Karpas-422 (cell line): ENCODE measurements around the gene TWF2. TPM values are rescaled to one million over a fixed set of nuclear protein-coding genes. Genes with fewer than 3 reads are reported as not detected.

Source experiments
- DNase-seq: peaks from one replicate; pipeline ENCODE4 v3.0.0-alpha.2; 2015
- H2AFZ ChIP-seq: fragments of 200-600 bp; sonication (generic); 2 replicates; pipeline ENCODE4 v1.6.1; 2014; ENCODE audit warnings: antibody characterized with exemption, low read length, mixed read lengths
- H3K27ac ChIP-seq: fragments of 200-600 bp; sonication (generic); 2 replicates; pipeline ENCODE4 v1.5.1; 2014; ENCODE audit warnings: mild to moderate bottlenecking, low read length, moderate library complexity
- H3K27me3 ChIP-seq: fragments of 200-600 bp; sonication (generic); 2 replicates; pipeline ENCODE4 v1.6.1; 2014; ENCODE audit warnings: low read length, mixed read lengths
- H3K36me3 ChIP-seq: fragments of 200-600 bp; sonication (generic); 2 replicates; pipeline ENCODE4 v1.6.1; 2014; ENCODE audit warnings: low read length, mixed read lengths; ENCODE audit not compliant: insufficient read depth
- H3K4me1 ChIP-seq: fragments of 200-600 bp; sonication (generic); 2 replicates; pipeline ENCODE4 v1.6.1; 2014; ENCODE audit warnings: mild to moderate bottlenecking, low read length, mixed read lengths
- H3K4me2 ChIP-seq: fragments of 200-600 bp; sonication (generic); 2 replicates; pipeline ENCODE4 v1.6.1; 2014; ENCODE audit warnings: low read length, low read depth, mild to moderate bottlenecking; ENCODE audit not compliant: poor library complexity, severe bottlenecking
- H3K4me3 ChIP-seq: fragments of 200-600 bp; sonication (generic); 2 replicates; pipeline ENCODE4 v1.5.1; 2014; ENCODE audit warnings: mild to moderate bottlenecking, antibody characterized with exemption, low read length, mixed read lengths
- H3K79me2 ChIP-seq: fragments of 200-600 bp; sonication (generic); 2 replicates; pipeline ENCODE4 v1.6.1; 2014; ENCODE audit warnings: mild to moderate bottlenecking, low read length, mixed read lengths
- H3K9ac ChIP-seq: fragments of 200-600 bp; sonication (generic); 2 replicates; pipeline ENCODE4 v1.6.0; 2014; ENCODE audit warnings: low read length
- H3K9me2 ChIP-seq: fragments of 200-600 bp; sonication (generic), shearing (Covaris generic); replicated peaks from 2 replicates; pipeline ENCODE4 v1.6.0; 2014; ENCODE audit warnings: mild to moderate bottlenecking, low read length, moderate library complexity; ENCODE audit not compliant: insufficient read depth
- H3K9me3 ChIP-seq: fragments of 300-700, 200-600 bp; sonication (generic); 2 replicates; pipeline ENCODE4 v1.6.1; 2014; ENCODE audit warnings: low read length, mixed read lengths
- H4K20me1 ChIP-seq: fragments of 200-600 bp; sonication (generic); 2 replicates; pipeline ENCODE4 v1.6.1; 2014; ENCODE audit warnings: mild to moderate bottlenecking, antibody characterized with exemption, low read length, low read depth; ENCODE audit not compliant: insufficient read depth
- total RNA-seq: library from RNA; depleted of rRNA; stranded (reverse); fragments of >200 nt; shearing (Covaris generic); gene quantifications from 2 replicates; pipeline ENCODE4 v1.2.3, GENCODE V29; 2014; ENCODE audit warnings: low replicate concordance

TWF2 gene
- total RNA-seq, 1 experiment from 2014 or later = 42.0 TPM

GRCh38 chr3:52203701-52204100 lies 35.3 kb downstream of the TWF2 start:
- peaks cover 14% of the 10 kb centered on the region for H3K79me2 ChIP-seq
- H3K9ac ChIP-seq = no peak overlapping the region
- H3K4me3 ChIP-seq = no peak overlapping the region
- 0 out of 2 replicates have a peak, but pooled peaks cover 8% of the 10 kb centered on the region for H4K20me1 ChIP-seq
- H3K27me3 ChIP-seq = no peaks in the 10 kb centered on the region
- no peak overlapping the region for H3K4me2 ChIP-seq
- H3K9me2 ChIP-seq = no peaks in the 10 kb centered on the region
- DNase-seq = no peak
- peaks cover 41% of the 10 kb centered on the region for H3K4me1 ChIP-seq
- H3K27ac ChIP-seq = no peak overlapping the region
- peaks cover 63% of the 10 kb centered on the region for H3K36me3 ChIP-seq
- H2AFZ ChIP-seq = no peak overlapping the region
- H3K9me3 ChIP-seq = no peaks in the 10 kb centered on the region

GRCh38 chr3:52202384-52203077 lies 36.4 kb downstream of the TWF2 start:
- Histone ChIP-seq H3K4me2 (peak overlapping the region; percentile 48), H3K9ac (peak overlapping the region; percentile 54; the same call in 1 of the 2 replicates), H3K9me3 (no peaks in the 10 kb centered on the region), H2AFZ (no peak overlapping the region), H3K27me3 (no peaks in the 10 kb centered on the region), H3K79me2 (peaks cover 21% of the 10 kb centered on the region), H3K4me1 (peaks cover 46% of the 10 kb centered on the region), H4K20me1 (no peaks in the 10 kb centered on the region; the same call in 1 of the 2 replicates), H3K4me3 (peak overlapping the region; percentile 10; the same call in 1 of the 2 replicates), H3K36me3 (peaks cover 52% of the 10 kb centered on the region), H3K27ac (peak overlapping the region; percentile 75), H3K9me2 (no peaks in the 10 kb centered on the region)
- peak; percentile 64 for DNase-seq

- Histone ChIP-seq H3K36me3 (peaks cover 42% of the 10 kb centered on the region; the same call in 1 of the 2 replicates), H2AFZ (no peak overlapping the region), H4K20me1 (no peaks in the 10 kb centered on the region; the same call in 1 of the 2 replicates), H3K9ac (no peak overlapping the region), H3K79me2 (peaks cover 21% of the 10 kb centered on the region), H3K4me3 (no peak overlapping the region), H3K9me3 (no peaks in the 10 kb centered on the region), H3K9me2 (no peaks in the 10 kb centered on the region), H3K4me2 (peak overlapping the region; percentile 48), H3K4me1 (peaks cover 53% of the 10 kb centered on the region), H3K27me3 (no peaks in the 10 kb centered on the region), H3K27ac (peak overlapping the region; percentile 75)
- DNase-seq = no peak
Observed at GRCh38 chr3:52200981-52201679, 37.8 kb downstream of the TWF2 start.

- no peak for DNase-seq
- H3K27ac ChIP-seq = peak overlapping the region; percentile 66
- peak overlapping the region; percentile 65; the same call in 1 of the 2 replicates for H2AFZ ChIP-seq
- no peaks in the 10 kb centered on the region; the same call in 1 of the 2 replicates for H4K20me1 ChIP-seq
- H3K79me2 ChIP-seq = peaks cover 21% of the 10 kb centered on the region
- no peaks in the 10 kb centered on the region for H3K9me3 ChIP-seq
- H3K4me3 ChIP-seq = peak overlapping the region; percentile 97
- H3K36me3 ChIP-seq = peaks cover 21% of the 10 kb centered on the region; the same call in 1 of the 2 replicates
- H3K9me2 ChIP-seq = no peaks in the 10 kb centered on the region
- H3K9ac ChIP-seq = peak overlapping the region; percentile 97
- H3K4me2 ChIP-seq = peak overlapping the region; percentile 92
- H3K27me3 ChIP-seq = no peaks in the 10 kb centered on the region
- peaks cover 53% of the 10 kb centered on the region for H3K4me1 ChIP-seq
Observed at GRCh38 chr3:52198643-52199608, 40.0 kb downstream of the TWF2 start.

- no peaks in the 10 kb centered on the region for H3K9me3 ChIP-seq
- peak within 1 kb of the TSS; percentile 92 for H3K4me2 ChIP-seq
- H3K9me2 ChIP-seq = no peaks in the 10 kb centered on the region
- peaks cover 48% of the 10 kb centered on the region for H3K4me1 ChIP-seq
- peak; percentile 94 for DNase-seq
- peak within 1 kb of the TSS; percentile 73; the same call in 1 of the 2 replicates for H2AFZ ChIP-seq
- peaks cover 15% of the 10 kb centered on the region; the same call in 1 of the 2 replicates for H3K36me3 ChIP-seq
- no peaks in the 10 kb centered on the region; the same call in 1 of the 2 replicates for H4K20me1 ChIP-seq
- H3K9ac ChIP-seq = peak within 1 kb of the TSS; percentile 97
- peak within 1 kb of the TSS; percentile 97 for H3K4me3 ChIP-seq
- H3K27me3 ChIP-seq = no peaks in the 10 kb centered on the region
- H3K79me2 ChIP-seq = peaks cover 21% of the 10 kb centered on the region
- H3K27ac ChIP-seq = peak within 1 kb of the TSS; percentile 66
Observed at GRCh38 chr3:52197842-52198625, 40.9 kb downstream of the TWF2 start, which contains the start of gene ALAS1. Gene ALAS1, plus strand, starts transcription at chr3:52198160. Its CDS starts 1,082 bp downstream, at chr3:52199242.

GRCh38 chr3:52197499-52197841 lies 41.5 kb downstream of the TWF2 start:
- Histone ChIP-seq H2AFZ (peak overlapping the region; percentile 73; the same call in 1 of the 2 replicates), H3K36me3 (peaks cover 9% of the 10 kb centered on the region; the same call in 1 of the 2 replicates), H3K27me3 (no peaks in the 10 kb centered on the region), H4K20me1 (no peaks in the 10 kb centered on the region; the same call in 1 of the 2 replicates), H3K4me2 (peak overlapping the region; percentile 92), H3K9me3 (no peaks in the 10 kb centered on the region), H3K4me1 (peaks cover 42% of the 10 kb centered on the region), H3K4me3 (peak overlapping the region; percentile 97), H3K9me2 (no peaks in the 10 kb centered on the region), H3K79me2 (peaks cover 21% of the 10 kb centered on the region), H3K27ac (no peak overlapping the region), H3K9ac (peak overlapping the region; percentile 97)
- no peak for DNase-seq

- H3K9ac ChIP-seq = peak overlapping the region; percentile 97
- H3K9me3 ChIP-seq = no peaks in the 10 kb centered on the region
- no peaks in the 10 kb centered on the region; the same call in 1 of the 2 replicates for H4K20me1 ChIP-seq
- peaks cover 21% of the 10 kb centered on the region for H3K79me2 ChIP-seq
- peaks cover 7% of the 10 kb centered on the region; the same call in 1 of the 2 replicates for H3K36me3 ChIP-seq
- H2AFZ ChIP-seq = no peak overlapping the region
- H3K4me2 ChIP-seq = peak overlapping the region; percentile 92
- no peaks in the 10 kb centered on the region for H3K27me3 ChIP-seq
- no peaks in the 10 kb centered on the region for H3K9me2 ChIP-seq
- peak overlapping the region; percentile 97; the same call in 1 of the 2 replicates for H3K4me3 ChIP-seq
- no peak for DNase-seq
- peaks cover 37% of the 10 kb centered on the region for H3K4me1 ChIP-seq
- no peak overlapping the region for H3K27ac ChIP-seq
Observed at GRCh38 chr3:52196977-52197376, 42.0 kb downstream of the TWF2 start.
